ENCODE data around the gene PLAAT1.
A peak's percentile ranks its signal among the peaks of the same experiment; 100 is the strongest.

Gene PLAAT1

DNA sequence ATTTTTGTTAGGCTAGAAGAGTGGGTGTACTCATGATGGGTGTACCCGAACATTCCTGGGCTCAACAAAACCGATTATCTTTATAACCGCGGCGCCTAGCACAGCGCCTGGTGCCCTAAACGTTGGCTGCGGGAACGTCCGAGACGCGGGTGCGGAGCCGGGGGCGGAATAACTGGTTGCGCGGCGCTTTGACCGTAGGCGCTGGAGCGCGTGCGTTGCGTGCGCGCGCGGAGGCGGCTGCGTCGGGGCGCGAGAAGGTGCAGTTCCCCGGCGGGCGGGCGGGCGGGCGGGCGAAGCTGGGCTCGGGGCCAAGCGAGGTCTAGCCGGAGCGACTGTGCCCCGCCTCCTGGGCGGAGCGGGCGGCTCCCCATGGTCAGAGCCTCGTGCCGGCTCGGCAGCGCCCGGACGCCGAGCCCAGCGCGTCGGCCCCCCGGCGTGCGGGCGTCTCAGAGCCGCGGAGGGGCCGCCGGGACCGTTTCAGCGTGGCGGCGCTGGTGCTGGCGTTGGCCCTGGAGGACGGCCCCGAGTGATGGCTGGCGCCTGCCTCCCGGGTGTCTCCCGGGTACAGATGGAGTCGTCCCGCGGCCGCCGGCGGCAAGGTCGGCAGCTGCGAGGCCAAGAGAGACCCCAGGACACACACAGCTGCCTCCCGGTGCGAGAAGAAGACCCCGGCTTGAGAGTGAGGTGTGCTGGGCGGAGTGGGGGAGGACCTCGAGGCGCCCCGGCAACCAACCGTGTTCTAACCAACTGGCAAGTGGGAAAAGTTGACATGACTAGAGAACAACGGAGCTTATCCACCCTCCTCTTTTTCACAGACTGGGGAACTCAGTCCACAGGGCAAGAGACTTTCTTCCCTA, at the start of gene PLAAT1:
Gene PLAAT1, plus strand, starts transcription at position 373 of the 857 bp plus-strand sequence. CDS start 14,429 bp downstream, outside the sequence.
- H3K79me2 ChIP-seq = no peaks in the 10 kb centered on the region
- peak within 1 kb of the TSS; percentile 59 for H3K27ac ChIP-seq
- H3K36me3 ChIP-seq (ENCODE audit: control insufficient read depth, insufficient read depth, low read length) = no peaks in the 10 kb centered on the region
- H3K9me3 ChIP-seq (ENCODE audit: control insufficient read depth, low read length) = no peaks in the 10 kb centered on the region
- H3K4me1 ChIP-seq = no peaks in the 10 kb centered on the region
- H3K9ac ChIP-seq = peak within 1 kb of the TSS; percentile 5
- peak within 1 kb of the TSS; percentile 96 for H2AFZ ChIP-seq
- H3K4me3 ChIP-seq (ENCODE audit: low read depth, low read length) = peak within 1 kb of the TSS; percentile 74
- TF ChIP-seq, protein P1, sequence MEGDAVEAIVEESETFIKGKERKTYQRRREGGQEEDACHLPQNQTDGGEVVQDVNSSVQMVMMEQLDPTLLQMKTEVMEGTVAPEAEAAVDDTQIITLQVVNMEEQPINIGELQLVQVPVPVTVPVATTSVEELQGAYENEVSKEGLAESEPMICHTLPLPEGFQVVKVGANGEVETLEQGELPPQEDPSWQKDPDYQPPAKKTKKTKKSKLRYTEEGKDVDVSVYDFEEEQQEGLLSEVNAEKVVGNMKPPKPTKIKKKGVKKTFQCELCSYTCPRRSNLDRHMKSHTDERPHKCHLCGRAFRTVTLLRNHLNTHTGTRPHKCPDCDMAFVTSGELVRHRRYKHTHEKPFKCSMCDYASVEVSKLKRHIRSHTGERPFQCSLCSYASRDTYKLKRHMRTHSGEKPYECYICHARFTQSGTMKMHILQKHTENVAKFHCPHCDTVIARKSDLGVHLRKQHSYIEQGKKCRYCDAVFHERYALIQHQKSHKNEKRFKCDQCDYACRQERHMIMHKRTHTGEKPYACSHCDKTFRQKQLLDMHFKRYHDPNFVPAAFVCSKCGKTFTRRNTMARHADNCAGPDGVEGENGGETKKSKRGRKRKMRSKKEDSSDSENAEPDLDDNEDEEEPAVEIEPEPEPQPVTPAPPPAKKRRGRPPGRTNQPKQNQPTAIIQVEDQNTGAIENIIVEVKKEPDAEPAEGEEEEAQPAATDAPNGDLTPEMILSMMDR (IDR thresholded peaks at IDR 0.05) = no peak
- no peaks in the 10 kb centered on the region for H3K27me3 ChIP-seq (ENCODE audit: control insufficient read depth, insufficient read depth, low read length)
- H3K4me2 ChIP-seq (ENCODE audit: low read length) = peak within 1 kb of the TSS; percentile 91

DNA sequence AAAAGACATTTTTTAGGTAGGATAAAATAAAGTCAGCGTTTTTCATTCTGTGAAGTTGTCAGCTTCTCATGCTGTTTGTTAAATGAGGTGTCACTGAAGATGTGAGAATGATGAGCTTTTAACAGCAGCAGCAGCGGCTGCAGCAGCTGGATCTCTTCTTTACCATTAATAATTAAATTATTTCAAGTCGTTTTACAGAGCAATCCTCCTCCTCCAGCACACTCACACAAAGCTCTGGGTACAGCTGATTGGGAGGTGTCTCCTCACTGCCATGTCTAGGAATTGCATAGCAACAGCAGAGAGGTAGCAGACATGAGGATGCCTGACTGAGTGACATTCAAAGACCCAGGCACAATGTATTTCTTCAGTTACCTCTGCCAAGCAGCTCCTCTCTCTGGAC, 46.7 kb upstream of the PLAAT1 start:
- no peak overlapping the region for H2AFZ ChIP-seq
- H3K27ac ChIP-seq = no peak overlapping the region
- no peaks in the 10 kb centered on the region for H3K79me2 ChIP-seq
- H3K27me3 ChIP-seq (ENCODE audit: control insufficient read depth, insufficient read depth, low read length) = no peaks in the 10 kb centered on the region
- H3K36me3 ChIP-seq (ENCODE audit: control insufficient read depth, insufficient read depth, low read length) = no peaks in the 10 kb centered on the region
- no peaks in the 10 kb centered on the region for H3K9me3 ChIP-seq (ENCODE audit: control insufficient read depth, low read length)
- no peak overlapping the region for H3K4me2 ChIP-seq (ENCODE audit: low read length)
- no peak overlapping the region for H3K4me3 ChIP-seq (ENCODE audit: low read depth, low read length)
- TF ChIP-seq, protein P1 (IDR thresholded peaks at IDR 0.05) = no peak
- no peak overlapping the region for H3K9ac ChIP-seq
- H3K4me1 ChIP-seq = no peaks in the 10 kb centered on the region

DNA sequence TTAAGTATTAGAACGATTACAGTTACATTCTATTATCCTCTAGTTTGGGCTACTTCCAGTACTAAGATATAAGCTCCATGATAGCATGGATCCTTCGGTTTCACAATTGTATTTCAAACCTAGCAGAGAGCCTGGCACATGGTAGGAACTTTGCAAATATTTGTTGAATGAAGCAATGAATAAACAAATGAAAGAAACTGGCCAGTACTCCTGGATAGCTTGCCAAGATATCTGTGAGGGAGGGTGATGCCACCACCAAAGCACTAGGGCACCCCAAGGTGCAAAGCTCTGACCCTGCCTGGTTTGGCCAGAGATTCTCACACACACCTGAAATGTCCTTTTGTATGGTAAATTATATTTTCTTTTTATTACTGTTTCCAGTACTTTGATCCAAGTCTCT, 44.3 kb upstream of the PLAAT1 start:
- Histone ChIP-seq H3K79me2 (no peaks in the 10 kb centered on the region), H3K9me3 (ENCODE audit: control insufficient read depth, low read length) (no peaks in the 10 kb centered on the region), H3K9ac (no peak overlapping the region), H3K27me3 (ENCODE audit: control insufficient read depth, insufficient read depth, low read length) (no peaks in the 10 kb centered on the region), H3K4me1 (no peaks in the 10 kb centered on the region), H2AFZ (no peak overlapping the region), H3K36me3 (ENCODE audit: control insufficient read depth, insufficient read depth, low read length) (no peaks in the 10 kb centered on the region), H3K4me3 (ENCODE audit: low read depth, low read length) (no peak overlapping the region), H3K4me2 (ENCODE audit: low read length) (no peak overlapping the region), H3K27ac (no peak overlapping the region)
- TF ChIP-seq, protein P1 (IDR thresholded peaks at IDR 0.05) = no peak

DNA sequence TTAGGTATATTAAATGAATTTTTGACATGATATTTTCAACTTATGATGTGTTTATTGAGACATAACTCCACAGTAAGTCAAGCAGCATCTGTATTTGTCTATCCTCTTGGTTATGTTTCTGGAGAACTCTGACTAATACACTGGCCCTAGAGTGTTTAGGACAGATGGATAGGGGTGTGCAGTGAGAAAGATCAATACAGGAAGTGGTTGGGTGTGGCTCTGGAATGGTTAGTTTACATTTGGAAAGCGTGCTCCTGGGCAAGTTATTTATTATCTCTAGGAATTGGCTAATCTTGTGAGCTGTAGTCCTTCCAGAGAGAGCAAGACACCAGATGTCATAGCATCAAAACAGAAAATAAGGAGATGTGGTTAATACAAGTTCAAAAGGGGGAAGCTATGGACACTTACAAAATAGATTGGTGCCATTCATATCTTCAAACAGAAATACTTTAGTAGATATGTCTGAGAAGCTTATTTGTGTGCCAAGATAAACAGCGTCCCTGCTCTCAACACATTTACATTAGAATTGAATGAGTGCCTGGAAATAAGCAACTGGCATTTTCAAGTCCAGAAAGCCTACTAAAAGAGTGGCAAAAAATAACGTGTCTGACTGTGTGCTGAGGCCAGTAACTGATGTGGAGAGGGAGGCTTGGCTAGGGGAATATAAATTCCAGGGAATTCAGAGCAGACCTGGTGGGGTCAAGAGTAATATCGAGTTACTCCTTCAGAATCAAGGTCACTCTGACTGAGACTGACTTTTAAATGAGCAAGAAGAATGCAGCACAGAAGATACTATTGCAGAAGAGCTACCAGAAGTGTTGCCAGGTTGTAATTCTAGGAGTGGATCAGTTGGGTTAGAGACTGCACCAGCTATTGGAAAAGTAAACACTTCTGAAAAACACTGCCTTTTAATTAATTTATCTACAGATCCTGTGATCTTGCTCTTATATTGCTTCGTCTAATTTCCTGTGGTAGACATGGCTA, 33.4 kb upstream of the PLAAT1 start:
- H3K27me3 ChIP-seq (ENCODE audit: control insufficient read depth, insufficient read depth, low read length) = no peaks in the 10 kb centered on the region
- H3K79me2 ChIP-seq = no peaks in the 10 kb centered on the region
- H3K9me3 ChIP-seq (ENCODE audit: control insufficient read depth, low read length) = no peaks in the 10 kb centered on the region
- H3K27ac ChIP-seq = no peak overlapping the region
- TF ChIP-seq, protein P1 (IDR thresholded peaks at IDR 0.05) = no peak
- no peak overlapping the region for H3K4me2 ChIP-seq (ENCODE audit: low read length)
- no peak overlapping the region for H3K9ac ChIP-seq
- no peak overlapping the region for H2AFZ ChIP-seq
- H3K36me3 ChIP-seq (ENCODE audit: control insufficient read depth, insufficient read depth, low read length) = no peaks in the 10 kb centered on the region
- no peak overlapping the region for H3K4me3 ChIP-seq (ENCODE audit: low read depth, low read length)
- H3K4me1 ChIP-seq = no peaks in the 10 kb centered on the region
